GM21825 (cell line): Measurements from ENCODE around the gene DAB2IP.

Experiments
- ATAC-seq: cut with Tn5 transposase; IDR thresholded peaks from one replicate; pipeline ENCODE4 v1.9.1; 2021; ENCODE audit warnings: mild to moderate bottlenecking, moderate library complexity; ENCODE audit not compliant: unreplicated experiment

DAB2IP gene

DNA sequence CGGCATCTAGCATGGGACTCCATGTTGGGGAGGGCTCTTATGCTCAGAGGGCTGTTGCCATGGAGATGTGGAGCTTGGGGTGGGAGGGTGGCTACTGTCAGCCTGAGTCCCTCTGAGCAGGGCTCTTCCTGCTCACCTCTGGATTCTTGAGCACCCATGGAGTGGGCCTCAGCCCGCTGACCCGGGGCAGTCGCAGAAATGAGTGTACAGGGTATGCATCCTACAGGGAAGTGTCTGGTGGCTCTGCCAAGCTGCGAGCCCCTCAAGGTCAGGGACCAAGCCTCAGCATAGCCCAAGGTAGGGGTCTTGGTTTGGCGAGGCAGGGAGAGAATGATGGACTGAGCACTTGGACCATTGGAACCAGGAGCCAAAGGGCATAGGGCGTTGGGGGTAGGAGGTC is 104.1 kb downstream of the DAB2IP start:
- no peak for ATAC-seq

DNA sequence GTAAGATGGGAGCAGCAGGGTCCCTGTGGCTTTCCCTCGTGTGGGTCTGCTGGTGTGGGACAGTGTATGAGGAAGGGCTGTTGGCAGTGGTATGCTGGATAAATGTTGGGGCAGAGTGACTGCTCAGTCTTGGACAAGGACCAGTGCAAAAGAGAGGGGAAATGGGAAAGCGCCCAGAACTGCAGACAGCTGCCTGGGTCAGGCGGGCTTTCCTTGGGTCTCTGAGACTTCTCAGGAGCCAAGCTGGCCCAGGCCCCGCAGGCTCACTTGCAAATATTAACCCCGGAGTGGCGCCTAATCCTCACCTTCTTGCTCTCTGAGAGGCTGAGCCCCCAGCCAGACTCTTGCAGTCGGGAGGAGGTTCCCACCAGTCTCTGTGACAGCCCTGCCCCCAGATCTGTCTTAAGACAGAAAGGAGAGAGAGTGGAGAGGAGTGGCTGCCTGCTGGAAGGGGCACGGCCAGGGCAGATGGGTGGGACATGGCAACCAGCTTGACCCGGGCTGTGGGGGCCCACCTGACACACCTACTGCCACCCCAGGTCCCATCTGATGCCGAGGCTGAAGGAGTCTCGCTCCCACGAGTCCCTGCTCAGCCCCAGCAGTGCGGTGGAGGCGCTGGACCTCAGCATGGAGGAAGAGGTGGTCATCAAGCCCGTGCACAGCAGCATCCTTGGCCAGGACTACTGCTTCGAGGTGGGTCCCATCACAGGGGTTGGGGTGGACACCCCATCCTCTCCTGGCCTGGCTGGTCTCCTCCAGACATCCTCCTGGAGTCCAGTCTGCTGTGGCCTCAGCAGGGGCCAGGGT is 105.2 kb downstream of the DAB2IP start:
- ATAC-seq: no peak

DNA sequence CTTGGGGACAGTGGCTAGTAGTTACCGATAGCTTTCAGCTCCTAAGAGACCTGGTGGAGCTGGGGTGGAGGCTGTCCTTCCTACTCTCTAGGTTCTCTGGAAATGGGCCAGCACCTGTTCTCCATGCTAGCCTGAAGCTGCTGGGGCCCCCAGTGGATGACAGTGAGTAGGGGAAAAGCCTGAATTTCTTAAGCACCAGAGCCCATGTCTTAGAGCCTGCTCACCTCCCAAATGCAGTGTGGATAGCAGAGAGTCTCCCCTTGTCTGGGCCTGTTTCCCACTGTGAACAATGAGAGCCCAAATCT is 105.8 kb downstream of the DAB2IP start:
- ATAC-seq: no peak

DNA sequence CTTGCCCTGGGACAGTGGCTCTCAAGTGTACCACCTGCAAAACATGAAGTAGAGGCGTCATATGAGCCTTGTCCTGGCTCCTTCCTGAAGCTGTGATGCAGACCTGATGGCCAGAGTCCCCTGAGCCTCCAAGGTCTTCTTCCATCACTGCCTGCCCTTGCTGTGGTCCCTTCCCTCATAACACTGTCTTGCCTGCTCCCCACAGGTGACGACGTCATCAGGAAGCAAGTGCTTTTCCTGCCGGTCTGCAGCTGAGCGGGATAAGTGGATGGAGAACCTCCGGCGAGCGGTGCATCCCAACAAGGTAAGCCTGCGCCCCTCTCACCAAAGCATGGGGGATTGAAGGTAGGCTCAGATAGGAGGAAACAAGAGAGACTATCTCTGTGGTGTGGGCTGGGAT is 107.3 kb downstream of the DAB2IP start:
- ATAC-seq: no peak

DNA sequence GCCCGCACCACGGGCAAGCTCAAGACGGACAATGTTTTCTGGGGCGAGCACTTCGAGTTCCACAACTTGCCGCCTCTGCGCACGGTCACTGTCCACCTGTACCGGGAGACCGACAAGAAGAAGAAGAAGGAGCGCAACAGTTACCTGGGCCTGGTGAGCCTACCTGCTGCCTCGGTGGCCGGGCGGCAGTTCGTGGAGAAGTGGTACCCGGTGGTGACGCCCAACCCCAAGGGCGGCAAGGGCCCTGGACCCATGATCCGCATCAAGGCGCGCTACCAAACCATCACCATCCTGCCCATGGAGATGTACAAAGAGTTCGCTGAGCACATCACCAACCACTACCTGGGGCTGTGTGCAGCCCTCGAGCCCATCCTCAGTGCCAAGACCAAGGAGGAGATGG is 108.6 kb downstream of the DAB2IP start:
- no peak for ATAC-seq

DNA sequence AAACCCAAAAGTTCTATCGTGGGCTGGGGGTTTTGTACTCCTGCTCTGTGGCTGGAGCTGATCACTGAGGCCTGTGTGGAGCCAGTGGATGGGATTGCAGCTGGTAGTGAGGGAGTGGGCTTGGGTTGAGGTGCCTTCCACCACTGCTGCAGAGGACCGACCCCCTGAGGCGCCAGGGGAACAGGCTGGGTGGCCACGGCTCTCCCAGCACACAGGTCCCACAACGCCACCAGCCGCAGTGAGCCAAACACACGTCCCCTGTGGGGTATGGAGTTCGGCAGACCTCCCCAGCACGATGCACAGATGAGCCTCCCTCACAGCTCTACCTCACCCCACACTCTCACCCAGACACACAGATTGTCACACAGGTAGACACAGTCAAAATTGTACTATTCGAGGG is 109.1 kb downstream of the DAB2IP start:
- ATAC-seq: no peak

DNA sequence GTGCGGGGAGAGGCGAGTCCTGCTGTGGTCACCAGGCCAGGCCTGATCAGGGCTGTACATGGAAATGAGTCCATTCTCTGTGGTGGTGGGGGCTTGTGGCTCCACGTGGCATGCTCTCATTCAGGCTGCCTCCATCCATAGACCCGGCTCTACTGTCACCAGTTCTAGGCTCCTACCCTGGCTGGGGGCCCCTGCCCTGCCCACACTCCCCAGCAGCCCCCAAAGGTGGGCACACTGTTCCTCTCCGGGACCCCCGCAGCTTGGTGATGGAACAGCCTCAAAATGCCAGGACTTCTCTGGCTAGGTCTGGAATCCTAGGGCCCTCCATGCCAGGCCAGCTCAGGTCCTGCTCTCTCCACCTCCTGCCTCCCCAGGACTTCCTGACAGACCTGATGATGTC is 111.7 kb downstream of the DAB2IP start:
- no peak for ATAC-seq

DNA sequence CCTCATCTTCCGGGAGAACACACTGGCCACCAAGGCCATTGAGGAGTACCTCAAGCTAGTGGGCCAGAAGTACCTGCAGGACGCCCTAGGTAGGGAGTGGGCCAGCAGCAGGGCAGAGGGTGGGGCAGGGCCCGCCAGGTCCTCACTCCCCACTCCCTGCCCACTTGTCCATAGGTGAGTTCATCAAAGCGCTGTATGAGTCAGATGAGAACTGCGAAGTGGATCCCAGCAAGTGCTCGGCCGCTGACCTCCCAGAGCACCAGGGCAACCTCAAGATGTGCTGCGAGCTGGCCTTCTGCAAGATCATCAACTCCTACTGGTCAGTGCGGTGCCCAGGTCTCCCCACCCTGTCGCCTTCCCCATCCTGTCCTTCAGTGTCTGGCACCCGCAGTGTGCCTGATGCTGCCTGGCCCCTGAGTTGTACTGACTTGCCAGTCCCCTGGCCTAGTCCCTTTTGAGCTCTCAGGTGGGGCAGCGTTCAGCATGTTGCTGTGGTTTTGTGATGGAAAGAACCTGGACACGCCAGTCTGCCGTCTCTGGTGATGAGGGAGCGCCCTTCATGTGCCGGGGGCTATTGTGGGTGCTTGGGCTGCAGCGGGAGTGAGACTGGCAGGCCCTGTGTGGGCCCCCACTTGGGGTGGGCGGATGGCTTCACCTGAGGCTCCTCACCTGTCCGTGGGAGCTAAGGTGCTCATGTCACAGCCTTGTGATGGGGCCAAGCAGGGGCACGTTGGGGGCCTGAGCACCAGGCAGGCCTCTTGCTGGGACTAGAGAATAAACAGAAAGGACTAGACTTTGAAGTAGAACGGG is 112.3 kb downstream of the DAB2IP start:
- ATAC-seq: no peak

DNA sequence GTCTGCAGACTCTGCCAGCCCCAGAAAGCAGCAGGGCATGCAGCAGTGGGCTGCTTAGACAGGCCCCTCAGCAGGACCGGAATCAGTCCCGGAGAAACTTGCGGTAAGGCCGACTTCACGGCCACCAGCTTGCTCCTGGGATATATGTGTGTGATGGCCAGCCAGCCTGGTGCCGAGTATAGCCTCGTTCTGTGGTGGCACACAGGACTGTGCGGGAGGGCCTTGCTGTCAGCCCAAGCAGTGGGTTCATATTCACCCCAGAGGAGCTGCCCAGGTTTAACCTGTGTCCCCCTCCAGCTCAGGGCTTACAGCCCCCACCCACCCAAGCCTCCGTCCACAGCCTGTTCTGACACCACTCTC is 112.9 kb downstream of the DAB2IP start:
- ATAC-seq: no peak

DNA sequence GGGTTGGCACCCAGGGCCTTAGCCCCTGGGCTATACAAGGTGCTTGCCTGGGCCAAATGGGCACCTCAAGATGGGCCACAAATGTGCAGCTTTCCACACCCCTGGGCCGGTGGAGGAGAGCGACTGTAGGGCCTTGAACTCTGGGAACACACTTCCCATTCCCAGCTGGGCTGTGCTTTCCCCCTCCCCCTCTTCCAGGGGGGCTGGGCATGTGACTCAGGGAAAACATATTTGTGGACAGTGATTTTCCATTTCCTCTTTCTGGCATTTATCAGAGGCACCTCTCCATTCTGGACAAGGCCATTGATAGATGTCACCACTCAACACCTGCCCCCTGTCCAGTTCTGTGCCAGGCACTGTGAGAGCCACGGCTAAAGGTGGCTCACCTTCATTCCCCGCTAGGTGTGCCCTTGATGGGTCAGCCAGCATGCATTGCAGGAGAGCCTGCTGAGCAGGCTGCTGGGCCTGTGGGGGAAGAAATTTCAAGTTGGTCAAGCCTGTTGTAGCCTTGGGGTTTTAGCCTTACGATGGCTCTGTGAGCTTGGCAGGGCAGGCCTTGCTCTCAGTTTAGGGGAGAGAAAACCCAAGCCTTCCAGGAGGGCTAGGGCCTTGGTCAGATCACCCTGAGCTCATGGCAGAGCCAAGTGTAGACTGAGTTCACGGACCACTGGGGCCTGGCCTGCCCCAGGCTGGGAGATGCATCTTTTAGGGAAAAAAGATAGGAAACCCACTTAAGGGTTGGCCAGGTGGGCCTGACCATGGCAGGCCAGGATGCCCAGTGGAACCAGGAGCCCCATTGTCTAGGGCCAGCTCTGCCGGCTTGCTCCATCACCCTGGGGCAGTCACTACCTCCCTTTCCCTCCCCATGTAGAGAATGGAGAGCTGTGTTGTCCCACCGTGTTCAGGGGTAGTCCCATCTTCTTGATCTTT is 113.9 kb downstream of the DAB2IP start:
- no peak for ATAC-seq

DNA sequence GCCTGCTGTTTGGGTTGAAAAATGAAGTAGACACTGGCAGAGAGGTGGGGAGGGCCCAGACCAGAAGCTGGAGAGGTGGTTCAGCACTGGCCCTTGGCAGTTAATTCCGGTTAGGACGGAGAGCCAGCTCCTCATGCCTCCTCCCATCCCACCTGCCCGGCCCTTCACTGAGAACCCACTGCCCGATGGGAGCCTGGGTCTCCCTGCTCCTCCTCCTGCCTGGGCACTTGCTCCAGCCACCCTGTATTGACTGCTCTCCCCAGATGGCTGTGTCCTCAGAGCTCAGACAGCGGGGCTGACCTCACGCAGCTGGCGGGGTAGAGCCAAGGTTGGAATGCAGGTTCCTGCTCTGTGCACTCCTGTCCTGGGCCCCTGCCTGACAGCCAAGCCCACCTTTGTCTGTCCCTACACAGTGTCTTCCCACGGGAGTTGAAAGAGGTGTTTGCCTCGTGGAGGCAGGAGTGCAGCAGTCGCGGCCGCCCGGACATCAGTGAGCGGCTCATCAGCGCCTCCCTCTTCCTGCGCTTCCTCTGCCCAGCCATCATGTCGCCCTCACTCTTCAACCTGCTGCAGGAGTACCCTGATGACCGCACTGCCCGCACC is 114.7 kb downstream of the DAB2IP start:
- ATAC-seq: no peak

DNA sequence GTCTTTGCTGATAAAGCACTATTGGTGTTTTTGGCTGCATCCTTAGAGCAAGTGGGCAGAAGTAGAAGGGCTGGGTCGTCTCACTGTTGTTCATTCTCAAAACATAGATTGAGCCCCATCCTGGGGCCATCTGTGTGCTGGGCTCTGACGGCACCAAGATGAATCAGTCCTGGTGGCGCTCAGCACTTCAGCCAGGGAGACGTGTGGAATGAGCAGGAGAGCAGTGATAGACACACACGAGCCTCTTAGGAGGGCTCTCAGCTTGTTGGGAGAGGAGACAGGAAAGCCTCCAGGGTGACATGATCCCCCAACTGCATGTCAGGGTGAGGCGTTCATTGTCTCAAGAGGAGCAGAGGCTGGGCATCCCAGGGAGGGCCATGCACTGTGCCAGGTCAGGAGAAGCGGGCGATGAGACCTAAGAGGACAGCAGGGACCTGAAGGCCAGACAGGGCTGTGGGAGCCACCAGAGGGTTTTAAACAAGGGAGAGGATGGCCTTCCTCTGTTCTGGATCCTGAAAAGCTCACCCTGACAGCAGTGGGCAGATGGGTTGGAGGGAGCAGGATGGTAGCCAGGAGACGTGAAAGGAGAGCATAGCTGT is 115.8 kb downstream of the DAB2IP start:
- no peak for ATAC-seq

DNA sequence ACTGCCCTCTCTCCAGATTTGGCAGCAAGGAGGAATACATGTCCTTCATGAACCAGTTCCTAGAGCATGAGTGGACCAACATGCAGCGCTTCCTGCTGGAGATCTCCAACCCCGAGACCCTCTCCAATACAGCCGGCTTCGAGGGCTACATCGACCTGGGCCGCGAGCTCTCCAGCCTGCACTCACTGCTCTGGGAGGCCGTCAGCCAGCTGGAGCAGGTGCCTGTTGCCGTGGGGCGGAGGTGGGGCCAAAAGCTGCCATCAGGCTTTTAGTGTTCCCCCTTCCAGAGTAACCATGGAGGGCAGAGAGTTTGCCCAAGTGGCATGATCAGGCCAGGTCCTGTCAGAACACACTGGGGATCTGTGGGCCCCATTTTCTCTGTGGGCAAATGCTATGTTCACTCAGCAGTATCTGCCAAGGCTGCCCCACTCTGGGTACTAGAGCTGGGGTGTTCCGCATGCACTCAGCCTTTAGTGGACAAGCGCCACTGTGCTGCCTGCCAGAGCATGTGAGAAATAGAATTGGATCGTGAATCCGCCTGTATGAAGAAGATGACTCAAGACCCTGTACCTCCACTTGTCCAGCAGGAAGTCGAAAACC is 117.1 kb downstream of the DAB2IP start:
- no peak for ATAC-seq

DNA sequence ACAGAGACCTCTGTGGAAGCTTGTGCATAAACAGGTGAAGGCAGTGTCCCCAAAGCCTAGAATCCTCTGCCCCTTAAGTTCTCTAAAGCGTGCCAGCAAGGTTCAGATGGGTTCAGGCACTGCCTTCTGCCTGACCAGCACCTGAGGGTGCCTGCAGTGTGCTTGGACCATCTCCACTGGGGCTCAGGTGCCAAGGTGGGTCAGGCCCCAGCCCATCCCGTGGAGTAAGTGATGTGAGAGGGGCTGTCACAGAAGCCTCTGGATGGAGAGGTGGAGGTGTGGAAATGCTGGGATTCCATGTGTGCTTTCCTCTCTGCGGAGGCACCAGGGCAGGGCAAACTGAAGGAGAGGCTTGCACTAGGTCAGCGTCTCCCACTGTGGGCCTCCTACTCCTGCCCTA is 118.5 kb downstream of the DAB2IP start:
- ATAC-seq: no peak

DNA sequence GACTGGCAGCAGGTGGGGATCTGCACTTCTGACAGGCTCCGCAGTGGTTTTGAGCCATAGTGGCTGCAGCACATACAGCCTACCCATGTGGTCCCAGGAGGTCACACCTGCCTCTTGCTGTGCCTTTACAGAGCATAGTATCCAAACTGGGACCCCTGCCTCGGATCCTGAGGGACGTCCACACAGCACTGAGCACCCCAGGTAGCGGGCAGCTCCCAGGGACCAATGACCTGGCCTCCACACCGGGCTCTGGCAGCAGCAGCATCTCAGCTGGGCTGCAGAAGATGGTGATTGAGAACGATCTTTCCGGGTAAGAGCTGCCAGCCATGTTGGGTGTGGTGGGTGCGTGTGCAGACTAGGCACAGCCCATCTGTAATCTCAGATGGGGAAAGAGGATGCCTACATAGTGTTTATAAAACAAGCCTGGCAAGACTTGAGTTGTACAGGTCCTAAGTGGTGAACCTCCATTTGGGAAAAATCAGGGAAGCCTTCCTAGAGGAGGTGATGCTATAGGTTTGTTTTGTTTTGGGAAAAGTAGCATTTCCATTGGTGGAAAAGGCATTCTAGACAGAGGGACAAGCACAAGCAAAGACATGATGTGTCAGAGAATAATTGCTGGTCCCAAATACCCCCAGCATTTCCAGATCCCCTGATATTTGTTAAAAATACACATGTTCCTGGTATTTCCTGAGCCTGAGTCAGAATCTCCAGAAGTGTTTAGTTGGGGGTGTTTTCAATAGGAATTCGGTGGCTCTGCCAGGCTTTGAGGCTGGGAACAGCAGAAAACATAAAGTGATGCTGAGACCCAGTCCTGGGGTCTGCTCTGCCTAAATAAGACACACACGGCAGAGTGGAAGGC is 119.2 kb downstream of the DAB2IP start:
- ATAC-seq: no peak

DNA sequence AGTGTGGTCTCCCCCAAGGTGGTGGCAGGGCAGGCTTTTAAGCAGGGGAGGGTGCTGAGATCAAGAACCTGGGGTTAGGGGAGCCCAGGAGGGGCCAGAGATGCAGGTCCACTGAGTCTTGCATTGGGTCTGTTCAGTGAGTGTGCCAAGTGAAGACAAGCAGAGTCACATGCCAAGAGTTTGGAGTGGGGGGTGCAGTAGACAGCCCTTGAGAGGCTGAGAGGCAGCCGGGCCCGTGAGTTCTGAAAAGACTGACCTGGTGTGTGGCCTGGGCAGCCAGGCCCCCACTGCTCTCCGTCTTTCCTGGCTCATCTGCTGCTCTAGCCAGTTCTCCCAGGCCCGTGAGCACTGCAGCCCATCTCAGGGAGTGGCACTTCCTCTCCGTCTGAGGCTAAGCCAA is 120.0 kb downstream of the DAB2IP start:
- no peak for ATAC-seq

DNA sequence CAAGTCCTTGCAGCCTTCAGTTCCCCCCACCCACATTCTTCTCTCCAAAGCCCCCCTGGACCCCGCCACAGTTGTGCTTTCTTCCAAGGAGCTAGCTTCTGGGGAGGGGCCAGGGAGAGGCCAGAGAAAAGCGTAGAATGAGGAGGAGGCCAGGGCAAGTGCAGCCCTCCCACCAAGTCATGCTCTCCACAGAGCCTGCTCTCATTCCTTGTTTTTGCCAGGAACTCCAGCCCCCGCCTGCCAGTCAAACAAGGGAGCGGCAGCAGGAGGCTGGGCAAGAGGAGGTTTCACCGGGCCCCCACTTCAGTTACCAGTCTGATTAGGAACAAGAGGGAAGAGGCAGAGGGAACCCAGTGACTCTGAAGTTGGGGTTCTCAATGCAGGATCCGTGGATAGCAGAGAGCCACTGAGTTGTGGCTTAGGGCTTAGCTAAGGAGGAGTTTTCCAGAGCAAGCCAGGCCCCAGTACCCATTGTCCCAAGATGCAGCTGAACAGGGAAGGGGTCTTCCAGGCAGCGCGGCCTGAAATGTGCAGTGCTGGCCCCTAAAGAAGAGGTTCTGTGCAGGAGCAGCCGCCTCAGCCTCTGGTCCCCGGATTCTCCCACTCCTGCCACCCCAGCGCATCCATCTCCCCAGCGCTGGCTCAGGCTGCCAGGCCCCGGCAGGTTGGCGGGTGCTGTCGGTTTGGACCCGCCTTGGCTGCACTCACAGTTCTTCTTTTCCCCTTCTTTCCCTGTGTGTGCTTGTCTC is 120.6 kb downstream of the DAB2IP start:
- no peak for ATAC-seq

DNA sequence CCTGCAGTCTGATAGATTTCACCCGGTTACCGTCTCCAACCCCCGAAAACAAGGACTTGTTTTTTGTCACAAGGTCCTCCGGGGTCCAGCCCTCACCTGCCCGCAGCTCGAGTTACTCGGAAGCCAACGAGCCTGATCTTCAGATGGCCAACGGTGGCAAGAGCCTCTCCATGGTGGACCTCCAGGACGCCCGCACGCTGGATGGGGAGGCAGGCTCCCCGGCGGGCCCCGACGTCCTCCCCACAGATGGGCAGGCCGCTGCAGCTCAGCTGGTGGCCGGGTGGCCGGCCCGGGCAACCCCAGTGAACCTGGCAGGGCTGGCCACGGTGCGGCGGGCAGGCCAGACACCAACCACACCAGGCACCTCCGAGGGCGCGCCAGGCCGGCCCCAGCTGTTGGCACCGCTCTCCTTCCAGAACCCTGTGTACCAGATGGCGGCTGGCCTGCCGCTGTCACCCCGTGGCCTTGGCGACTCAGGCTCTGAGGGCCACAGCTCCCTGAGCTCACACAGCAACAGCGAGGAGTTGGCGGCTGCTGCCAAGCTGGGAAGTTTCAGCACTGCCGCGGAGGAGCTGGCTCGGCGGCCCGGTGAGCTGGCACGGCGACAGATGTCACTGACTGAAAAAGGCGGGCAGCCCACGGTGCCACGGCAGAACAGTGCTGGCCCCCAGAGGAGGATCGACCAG is 121.3 kb downstream of the DAB2IP start:
- ATAC-seq: no peak
